Cardiac fibroblast (primary cell): Measurements from ENCODE around the gene SPACA7.

Experiments used
- DNase-seq, 2 donors: peaks; one replicate each; pipeline versions ENCODE4 v3.0.0 to v3.0.0-alpha.2; 2010; ENCODE audit warnings: low read depth in 2 of 2
- H3K4me3 ChIP-seq, 2 donors: replicated peaks in 1 of 2; 1 replicate in 1 of 2; 2 replicates in 1 of 2; pipeline ENCODE4 v1.5.1; 2011; ENCODE audit warnings: low read depth in 2 of 2, low read length in 2 of 2, mild to moderate bottlenecking in 2 of 2, moderate library complexity in 1 of 2
- CTCF ChIP-seq: IDR thresholded peaks from one replicate; pipeline ENCODE4 v1.5.1; 2011; ENCODE audit warnings: low read depth, mild to moderate bottlenecking, low read length, inconsistent platforms

The SPACA7 gene

DNA sequence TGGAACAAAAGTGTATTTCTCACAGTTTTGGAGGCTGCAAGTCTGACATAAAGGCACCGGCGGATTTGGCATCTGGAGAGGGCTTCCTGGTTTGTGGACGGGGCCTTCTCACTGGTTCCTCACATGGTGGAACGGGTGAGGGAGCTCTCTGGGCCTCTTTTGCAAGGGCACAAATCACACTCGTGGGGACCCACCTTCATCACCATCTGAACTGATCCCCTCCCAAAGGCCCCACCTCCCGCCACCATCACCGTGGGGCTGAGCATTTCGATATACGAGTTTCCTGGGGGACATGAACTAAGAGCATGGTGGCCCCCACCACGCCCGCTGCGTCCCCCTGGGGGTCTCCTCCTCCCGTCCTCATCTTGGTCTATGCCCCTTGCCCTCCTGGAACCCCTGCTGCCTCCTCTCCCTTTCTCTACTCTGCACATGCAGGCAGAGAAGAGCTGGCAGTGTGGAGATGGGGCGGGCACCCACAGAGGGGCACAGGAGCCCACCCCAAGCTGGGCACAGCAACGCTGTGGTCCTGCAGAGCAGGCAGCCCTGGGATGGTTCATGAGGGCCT lies 20.8 kb upstream of the SPACA7 start:
- TF ChIP-seq CTCF, result no peak
- H3K4me3 ChIP-seq, result no peak overlapping the region
- DNase-seq, result no peak

- TF ChIP-seq CTCF, result no peak
- no peak overlapping the region for H3K4me3 ChIP-seq
- no peak for DNase-seq
Measured at GRCh38 chr13:112356190-112356589, 20.0 kb upstream of the SPACA7 start.

DNA sequence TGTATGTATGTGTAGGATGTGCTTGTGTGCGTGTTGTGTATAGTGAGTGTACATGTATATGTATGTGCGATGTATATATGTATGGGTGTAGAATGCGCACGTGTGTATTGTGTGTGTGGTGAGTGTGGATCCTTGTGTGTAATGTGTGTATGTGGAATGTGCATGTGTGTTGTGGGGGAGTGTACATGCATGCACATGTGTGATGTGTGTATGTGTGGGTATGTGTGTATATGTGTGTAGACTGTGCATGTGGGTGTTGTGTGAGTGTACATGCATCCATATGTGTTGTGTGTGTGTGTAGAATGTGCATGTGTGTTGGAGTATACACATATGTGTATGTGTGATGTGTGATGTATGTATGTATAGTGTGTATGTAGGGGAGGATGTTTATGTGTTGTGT lies 18.0 kb upstream of the SPACA7 start:
- TF ChIP-seq CTCF, result no peak
- H3K4me3 ChIP-seq, result no peak overlapping the region
- no peak for DNase-seq

GRCh38 chr13:112362021-112362420 lies 14.1 kb upstream of the SPACA7 start:
- no peak for DNase-seq
- TF ChIP-seq CTCF, result no peak
- H3K4me3 ChIP-seq, result no peak overlapping the region

GRCh38 chr13:112363867-112364528 lies 12.2 kb upstream of the SPACA7 start:
- no peak for TF ChIP-seq CTCF
- no peak for DNase-seq
- no peak overlapping the region for H3K4me3 ChIP-seq

GRCh38 chr13:112366907-112367646 lies 9.1 kb upstream of the SPACA7 start:
- no peak for TF ChIP-seq CTCF
- no peak for DNase-seq
- H3K4me3 ChIP-seq, result no peak overlapping the region
